Measurements from ENCODE around the gene PURA.

- TF ChIP-seq EZH2 (IDR thresholded peaks at IDR 0.05; ENCODE audit: borderline replicate concordance, low read depth, low read length, severe bottlenecking) (no peak), MAX (IDR thresholded peaks at IDR 0.05; ENCODE audit: insufficient read depth, insufficient read length) (no peak), CTCF (IDR thresholded peaks at IDR 0.05; ENCODE audit: extremely low read depth in 1 of 2, insufficient read depth in 1 of 2, low read depth in 1 of 2, low read length in 2 of 2) (no peak), GATA2 (IDR thresholded peaks at IDR 0.05; ENCODE audit: insufficient read depth, insufficient read length, low read depth, low read length) (no peak), POLR2AphosphoS5 (IDR thresholded peaks at IDR 0.05; ENCODE audit: insufficient read depth, low read depth, low read length) (no peak)
Measured at GRCh38 chr5:140152022-140152999, 38.4 kb downstream of the PURA start.
